Activated CD8-positive, alpha-beta memory T cell treated with anti-CD3 and anti-CD28 coated beads, Interleukin-2, amount 50 U/mL, for 24 hours (primary cell): ENCODE results near the gene NFIX.

Experiments used
- DNase-seq: peaks from one replicate; pipeline ENCODE4 v3.0.0-alpha.2; 2020; ENCODE audit errors: extremely low read depth

Gene NFIX

DNA sequence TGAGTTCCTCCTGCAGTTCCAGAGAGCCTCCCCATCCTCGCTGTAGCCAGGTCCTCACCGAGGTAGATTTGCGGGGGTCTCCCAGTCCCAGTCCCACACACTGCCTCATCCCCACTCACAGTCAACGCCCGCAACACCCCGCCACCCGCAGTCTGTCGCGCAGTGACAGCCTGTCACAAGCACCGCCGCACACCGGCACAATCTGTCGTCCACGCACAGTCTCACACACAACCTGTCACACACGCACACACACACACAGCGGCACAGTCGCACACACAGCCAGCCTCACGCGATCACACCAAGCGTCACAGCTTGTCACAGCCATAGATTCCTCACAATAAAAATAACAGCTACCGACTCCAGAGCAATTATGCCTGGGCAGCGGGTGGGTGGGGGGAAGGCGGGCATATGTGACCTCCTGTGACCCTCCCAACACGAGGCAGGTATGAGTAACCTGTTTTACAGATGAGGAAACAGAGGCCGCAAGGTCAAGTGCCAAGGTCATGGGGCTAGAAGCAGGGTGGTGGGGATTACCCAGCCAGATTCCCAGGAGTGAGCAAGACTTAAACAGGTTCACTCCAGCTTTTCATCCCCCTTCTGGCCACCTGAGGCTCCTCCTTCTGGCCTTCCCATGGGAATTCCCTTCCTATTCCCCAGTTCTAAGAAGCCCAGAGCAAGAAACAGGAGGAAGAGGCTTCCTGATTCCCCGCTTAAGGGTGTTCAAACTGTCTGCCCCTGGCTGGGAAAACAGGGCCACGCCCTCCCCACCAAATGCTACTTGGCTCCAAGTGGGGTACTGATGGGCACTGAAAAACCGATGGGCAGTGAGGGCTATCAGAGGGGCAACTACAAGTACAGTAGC, 13.9 kb downstream of the NFIX start:
- DNase-seq: no peak

DNA sequence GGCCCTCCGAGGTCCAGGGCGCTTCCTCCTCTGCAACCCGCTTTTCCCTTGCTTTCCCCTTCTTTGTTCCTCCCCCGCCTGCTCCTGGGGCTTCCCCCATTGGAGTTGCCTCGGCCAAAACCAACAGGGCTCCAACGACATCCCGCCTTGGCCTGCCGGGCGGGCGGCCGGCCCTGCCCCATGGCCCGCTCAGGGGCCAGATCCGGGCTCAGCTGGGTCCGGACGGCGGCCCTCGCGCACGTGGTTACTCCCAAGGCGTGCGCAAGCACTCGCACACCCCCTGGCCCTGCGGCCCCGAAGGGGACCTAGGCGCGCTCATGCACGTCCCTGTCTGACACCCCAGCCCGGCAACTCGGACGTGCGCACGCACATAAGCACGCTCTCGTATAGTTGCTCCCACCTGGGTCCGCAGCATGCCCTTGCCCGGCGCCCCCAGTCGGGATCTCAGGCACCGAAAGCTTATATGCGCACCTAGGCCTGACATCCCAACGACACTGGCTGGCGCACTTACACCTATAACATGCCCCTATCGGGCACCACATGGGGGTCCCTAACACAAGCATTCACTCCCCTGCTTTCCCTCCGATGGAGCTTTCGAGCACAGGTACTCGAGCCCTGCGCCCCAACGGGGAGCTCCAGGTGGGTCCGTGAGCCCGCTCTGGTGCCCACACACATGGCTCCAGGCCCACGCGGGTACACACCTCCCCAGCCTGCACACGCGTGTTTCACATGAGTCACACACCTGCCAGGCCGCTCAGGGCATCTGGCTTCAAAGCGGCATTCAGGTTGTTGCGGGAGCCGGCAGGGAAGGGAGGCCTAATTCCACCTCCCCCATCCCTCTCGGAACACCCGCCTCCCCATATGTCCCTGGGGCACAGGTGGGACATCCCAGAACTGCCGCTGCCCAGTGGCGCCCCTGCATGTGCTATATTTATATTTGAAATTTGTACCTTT, 15.0 kb downstream of the NFIX start:
- DNase-seq: no peak

DNA sequence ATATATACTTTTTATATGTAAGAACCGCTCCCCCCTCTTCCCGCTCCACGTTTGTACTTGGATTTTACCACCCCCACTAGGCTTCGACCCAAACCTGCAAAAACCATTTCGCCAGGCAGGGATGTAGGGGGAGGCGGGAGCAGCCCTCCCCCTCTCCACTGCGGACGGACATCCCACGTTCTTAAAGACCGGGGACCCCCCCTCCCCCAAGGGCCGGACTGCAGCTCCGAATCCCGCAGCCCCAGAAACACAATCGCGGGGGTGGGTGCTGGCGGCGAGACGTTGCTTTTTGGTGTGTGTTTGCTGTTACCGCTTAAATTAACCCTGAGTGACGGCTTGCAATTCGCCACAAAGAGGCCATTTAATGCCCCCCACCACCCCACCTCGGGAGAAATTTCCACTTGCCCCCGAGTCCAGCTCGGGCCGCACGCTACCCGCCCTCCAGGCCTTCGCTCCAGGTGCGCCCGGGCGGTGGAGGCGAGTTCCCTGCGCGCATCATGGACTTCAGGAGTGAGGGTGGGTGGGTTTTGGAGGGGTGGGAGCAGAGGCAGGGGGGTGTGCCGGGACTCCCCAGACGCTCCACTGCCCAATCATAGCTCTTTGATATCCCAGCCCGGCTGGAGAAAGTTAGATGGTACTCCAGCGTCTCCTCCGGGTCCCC, 15.8 kb downstream of the NFIX start:
- no peak for DNase-seq

DNA sequence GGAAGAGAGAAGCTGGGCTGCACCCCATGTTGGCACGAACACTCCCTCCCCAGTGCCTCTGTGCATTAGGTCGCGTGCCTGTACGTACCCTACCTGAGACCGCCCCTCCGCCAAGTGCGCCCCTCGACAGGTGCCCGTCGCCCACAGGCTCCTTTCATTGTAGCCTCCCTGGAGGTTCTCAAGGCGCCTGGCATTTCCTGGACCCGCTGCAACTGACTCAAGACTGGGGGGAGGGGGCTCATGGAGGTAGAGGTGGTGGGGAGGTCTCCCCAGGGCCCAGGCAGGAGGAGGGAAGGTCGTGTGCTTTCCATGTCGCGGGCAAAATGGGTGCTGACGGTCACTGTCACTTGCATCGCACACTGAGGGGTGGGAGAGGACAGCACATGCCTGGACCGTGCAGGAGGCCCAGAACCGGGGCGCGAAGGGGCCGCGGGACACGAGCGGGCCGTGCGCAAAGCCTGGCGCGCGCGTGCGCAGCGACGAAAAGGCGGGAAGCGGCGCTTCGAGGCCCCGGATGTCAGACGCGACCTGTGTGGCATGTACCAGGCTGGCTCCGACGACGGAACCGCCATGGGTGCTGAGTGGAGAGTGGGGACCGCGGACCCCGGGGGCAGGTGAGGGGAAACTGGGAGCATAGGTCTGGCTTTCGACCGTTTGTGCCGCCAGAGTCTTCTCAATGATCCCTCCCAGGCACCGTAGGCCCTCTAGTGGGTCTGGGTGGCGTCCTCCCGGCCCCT, 16.5 kb downstream of the NFIX start:
- no peak for DNase-seq

DNA sequence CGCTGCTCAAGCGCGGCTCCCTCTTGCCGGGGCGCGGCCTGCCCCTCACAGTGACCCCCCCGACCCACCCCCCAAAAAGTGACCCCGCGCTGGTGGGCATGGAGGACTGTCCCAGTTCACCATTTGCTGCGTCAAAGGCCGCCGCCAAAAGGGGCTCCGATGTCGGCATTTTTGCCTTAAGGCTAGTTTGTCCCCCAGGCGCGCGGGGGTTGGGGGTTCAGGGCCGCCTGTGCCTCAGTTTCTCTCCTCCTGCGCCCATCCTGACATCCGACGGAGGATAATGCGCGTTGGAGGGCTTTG, 17.1 kb downstream of the NFIX start:
- no peak for DNase-seq

DNA sequence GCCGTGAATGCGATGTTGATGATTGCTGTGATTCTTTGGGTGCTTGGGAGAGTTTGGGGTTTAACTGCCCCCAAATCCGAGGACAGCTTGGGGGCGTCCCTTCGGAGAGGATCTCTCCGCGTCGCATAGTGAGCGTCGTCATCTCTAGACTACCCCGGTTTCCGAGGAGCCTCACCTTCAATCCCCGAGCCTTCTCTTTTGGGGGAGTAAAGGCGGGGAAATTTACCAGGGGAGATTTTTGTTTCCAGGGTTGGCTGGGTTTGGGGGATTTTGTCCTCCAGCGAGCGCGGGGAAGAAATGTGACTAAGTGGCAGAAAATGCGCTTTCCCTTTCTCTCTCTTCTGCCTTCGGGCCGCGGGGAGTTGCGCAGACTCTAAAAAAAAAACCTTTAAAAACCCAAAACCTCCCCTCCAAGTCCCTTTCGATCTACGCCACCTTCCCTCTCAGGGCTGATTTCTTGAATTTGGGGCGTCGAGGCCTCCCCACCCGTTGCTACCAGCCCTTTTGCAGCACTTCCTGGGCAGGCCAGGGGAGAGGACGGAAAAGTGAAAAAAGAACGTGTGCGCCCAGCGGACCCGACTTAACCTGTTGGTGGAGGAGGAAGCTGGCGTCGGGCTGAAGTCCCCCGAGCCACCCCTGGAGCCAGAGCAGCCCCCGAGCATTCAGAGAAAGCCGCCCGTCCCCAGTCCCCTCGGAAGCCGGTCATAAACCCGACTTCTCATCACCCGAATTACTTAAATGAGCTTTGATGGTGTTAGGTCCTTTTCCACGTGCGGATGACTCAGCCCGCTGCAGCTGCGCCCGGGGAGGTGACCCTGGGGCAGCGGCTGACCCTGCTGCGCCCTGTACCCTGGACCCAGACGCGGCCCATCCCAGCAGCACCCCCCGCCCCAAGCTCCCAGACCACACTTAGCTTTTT, 17.7 kb downstream of the NFIX start:
- DNase-seq: no peak

DNA sequence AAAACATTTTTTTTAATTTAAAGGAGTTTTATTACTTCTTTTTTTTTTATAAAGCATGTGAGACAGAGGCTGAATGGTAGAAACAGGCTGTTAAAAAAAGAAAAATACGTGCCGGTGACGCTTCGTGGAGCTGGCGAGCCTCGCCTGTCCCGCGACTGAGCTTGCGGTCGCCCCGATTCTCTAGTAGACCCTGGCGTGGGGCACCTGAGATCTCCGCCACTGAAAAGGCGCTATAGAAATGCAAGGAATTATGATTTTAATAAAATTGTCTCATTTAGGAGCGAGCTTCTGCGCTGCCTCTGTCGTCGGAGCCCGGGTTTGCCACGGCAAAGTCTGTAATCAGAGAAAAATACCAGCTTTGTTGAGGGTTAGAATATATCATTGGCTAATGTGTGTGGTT, 18.4 kb downstream of the NFIX start:
- DNase-seq: no peak

DNA sequence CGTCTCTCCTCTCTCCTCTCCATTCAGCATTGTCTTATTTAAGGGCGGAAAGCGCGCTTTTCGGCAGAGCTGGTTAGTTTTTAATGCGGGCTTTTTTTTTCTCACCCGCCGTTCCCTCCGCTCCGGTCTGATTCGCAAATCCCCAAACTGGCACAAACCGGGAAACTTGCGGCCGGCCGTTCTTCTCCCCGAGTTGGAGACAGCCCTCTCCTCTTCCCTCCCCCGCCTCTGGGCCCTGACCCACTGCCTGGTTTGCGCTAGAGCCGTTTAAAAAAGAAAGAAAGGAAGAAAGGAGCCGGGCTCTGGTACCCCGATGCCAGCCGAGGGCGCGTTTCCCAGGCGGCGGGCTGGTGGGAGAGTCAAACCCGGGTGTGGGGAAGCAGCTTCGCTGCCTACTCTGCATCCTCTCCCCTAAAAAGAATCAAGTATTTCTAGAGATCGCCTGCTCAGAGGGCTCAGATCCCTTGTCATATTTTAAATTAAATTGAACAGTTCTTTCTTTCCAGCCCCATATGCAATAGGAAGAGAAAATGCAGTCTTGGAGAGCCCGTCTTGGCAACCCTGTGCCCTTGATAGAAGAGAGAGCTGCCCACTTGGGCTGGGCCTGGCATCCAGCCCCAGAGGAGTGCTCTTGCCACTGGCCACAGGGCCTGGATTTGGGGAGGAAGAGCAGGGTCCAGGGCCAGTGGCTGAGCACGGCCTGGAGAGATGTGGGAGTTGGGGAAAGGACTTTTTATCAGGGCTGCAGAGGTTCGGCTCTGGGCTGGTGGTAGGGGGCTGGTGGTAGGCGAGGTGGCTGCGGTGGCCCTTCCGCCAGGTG, 19.0 kb downstream of the NFIX start:
- DNase-seq: no peak

DNA sequence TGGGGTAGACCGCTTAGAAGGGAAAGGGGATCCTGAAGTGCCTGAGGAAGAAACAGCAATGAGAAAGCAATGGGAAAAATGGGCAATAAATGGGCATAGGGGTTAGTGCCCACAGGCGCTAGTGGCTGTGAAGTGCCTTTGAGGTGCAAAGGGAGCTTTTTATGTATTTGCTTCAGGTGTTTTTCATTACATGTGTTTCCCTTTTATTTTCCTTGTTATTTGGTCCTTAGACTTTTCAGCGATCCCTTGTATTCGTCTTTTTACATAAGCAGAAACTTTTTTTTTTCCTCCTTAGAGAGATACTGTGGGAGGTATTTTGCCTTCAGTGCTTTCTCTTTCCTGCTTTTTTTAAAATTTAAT, 19.6 kb downstream of the NFIX start:
- no peak for DNase-seq

DNA sequence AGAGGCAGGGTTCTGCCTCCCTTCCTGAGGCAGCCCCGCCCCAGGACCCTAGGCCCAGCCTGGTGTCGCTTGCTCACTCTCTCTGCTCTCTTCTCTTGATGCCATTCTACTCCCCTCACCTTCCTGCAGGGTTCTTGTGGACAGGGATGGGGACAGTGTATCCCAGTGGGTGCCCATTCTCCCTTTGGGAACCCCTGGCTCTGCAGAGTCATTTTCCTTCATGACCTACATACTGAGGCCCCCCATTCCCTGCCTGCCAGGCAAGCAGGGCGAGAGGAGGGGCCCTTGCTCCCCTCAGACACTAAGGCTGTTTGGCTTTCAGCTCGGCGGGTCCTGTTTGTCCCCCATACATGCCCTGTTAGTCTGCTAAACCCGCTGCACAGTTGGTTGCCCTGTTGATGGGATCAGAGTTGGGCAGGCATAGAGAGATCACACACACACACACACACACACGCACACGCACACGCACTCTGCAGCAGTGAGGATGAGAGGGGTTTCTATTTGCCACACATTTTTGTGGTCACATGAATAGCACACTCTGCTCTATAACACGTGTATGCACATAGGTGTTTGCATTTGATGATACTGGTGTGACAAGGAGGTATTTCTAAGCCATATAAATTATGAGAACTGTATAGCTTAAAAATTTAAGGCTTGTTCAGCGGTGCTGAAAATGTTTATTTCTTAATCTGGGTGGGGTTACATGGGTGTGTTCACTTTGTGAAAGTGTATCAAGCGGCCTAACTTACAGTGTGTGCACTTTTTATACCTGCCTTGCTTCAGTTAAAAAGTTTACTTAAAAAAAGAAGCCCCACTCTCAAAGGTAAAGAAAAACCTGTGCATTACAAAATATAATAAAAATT, 20.3 kb downstream of the NFIX start:
- DNase-seq: no peak

DNA sequence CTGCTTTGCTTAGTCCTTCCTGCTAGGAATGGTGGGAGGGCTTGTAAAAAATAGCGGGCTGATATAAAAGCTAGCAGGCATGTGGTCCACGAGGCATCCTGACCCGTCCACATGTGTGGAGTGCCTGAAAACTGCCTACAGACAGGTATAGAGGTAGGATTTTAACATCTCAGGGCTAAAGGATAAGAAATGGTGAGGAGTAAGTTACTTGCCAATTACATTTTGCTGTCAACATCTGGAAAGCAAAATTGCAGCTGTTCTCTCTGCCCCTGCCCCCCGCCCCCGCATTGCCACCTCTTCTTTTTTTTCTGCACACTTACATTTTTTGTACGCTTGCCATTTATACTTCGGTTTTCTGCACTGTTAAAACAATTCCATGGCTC, 21.0 kb downstream of the NFIX start:
- no peak for DNase-seq

DNA sequence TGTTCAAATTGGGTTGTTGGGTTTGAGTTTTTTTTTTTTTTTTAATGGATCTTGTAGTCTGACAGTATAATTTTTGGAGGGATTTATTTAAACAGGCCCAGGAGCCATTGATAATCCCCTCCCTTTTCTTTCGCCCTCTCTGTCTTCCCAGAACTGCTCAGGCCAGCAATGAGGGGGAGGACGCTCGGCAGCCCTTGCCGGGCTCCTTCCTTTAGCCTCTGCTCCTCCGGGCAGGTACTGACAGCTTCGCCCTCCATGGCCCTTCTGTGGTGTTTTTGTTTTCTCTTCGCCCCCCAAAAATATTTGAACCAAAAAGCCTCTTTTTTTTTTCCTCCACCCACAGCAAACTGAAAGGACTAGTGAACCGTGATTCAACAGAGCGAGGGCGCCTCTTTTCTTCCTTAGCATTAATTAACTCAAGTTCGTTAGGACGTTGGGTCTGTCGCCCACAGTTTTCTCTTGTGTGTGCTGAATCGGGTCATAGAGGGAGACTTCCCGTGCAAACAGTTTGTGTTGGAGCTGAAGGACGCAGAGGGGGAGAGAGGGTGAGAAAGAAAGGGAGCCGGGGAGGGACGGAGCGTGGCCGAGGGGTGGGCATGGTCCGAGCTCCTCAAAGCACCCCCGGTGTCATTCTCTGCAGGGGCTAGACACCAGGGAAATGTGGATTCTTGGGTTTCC, 21.5 kb downstream of the NFIX start:
- DNase-seq: no peak

DNA sequence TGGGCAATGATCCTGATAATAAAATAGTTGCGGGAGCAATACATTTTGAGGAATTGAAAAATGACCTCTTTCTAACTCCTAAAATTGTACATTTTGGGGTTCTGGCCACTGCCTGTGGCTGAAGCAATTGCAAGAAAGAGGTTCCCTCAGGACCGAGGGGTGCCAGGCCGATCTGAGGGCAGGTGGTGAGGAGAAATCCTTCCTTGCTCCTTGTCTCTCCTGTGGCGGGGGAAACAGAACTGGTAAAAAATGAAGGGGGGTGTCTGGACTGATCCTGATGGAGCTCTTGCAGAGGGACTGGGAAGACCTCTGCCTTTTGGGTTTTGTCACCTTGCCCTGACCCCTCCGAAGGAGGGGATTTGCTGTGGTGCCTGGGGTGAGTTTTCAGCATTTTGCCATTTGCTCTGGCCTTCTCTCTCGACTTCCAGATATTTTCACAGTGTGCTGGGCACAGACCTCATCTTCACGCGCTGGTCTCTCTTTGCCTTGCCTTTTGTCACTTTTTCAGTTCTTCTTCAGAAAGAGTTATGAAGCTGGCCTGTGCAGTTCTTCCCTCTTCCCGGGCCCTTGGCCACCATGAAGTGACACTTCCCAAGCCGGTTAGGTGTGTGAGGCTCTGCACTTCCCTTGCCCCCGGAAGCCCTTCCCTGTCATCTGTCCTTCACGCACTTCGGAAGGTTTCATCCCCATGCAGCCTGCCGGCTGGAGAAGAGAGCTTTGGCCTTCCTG, 22.2 kb downstream of the NFIX start:
- no peak for DNase-seq

DNA sequence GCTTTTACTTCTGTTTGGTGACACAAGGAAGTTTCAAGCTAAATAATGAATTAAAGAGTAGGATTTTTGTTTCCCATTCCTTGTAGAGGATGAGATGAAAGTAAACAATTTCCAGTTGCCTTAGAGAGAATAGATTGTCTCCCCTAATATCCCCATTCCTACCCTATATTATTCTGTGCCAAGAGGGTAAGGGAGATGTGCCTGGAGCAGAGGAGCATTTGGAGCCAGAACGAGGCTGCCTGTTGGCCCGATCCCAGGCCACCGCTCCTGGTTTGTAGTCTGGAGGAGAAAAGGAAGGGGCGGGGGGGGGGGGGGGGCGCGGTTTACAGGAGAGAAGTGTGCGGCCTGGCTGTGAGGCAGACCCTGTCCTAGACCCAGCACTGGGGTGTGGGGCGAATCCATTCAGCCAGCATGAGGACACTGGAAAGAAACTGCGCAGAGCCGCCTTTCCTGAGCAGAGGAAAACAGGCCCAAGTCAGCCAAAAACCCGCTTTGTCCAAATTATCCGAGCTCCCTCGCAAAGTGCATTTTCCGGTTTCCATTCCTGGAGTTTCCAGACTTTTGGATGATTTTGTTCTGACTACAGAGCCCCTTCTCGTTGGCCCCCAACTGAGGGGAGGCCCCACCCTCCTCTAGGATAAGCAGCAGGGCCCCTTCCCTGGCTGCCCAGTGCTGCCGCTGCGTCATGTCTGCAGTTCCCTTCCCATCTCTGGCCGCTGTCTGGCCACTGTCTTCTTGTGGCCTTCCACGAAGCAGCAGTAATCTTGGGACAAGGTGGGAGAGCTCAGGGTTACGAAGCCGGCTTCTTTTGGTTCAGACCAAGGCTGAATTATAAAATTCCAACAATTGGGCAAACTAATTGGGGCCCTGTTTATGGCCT, 23.0 kb downstream of the NFIX start:
- no peak for DNase-seq

DNA sequence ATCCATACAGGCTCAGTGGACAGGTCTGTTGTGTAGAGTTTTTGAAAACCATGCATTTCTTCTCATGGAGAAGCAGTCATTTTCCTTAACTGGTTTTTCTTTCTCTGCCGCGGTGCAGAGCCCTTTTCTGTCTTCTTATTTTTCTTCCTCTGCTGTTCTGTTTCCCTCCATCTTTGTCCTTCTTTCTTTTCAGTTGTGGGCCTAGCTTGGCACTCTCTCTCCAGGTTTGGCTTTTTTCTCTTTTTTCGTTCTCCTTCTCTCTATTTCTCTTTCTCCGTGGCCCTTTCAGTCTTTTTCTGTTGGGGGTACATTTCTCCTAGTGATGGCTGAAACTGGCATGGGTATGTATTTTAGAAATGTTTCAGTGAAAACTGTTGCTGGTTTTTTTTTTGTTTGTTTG, 24.1 kb downstream of the NFIX start:
- DNase-seq: no peak

DNA sequence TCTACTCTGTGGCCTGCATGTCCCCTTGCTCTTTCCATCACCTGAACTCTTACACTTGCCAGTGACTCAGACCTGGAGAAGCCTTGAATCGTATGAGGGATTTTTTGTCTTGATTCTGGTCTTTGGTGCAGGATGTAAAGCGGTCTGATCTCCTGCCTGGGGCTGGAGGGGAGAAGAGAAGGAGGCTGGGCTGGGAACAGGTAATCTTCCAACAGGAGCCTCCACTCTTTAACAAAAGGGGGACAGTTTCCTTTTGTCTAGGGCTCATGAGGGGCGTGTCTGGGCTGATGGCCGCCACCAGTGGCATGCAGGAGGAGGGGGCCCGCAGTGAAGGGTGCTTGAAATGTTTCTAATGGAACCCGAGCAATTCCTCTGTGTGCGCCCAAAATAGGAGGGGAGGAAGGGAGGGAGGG, 24.7 kb downstream of the NFIX start:
- DNase-seq: no peak
